OCI-LY1 (cell line): Measurements from ENCODE around the gene DUOX1.

Source experiments
- H2AFZ ChIP-seq: fragments of 200-600 bp; sonication (generic), shearing (Covaris generic); 2 replicates; pipeline ENCODE4 v1.6.0; 2014; ENCODE audit warnings: antibody characterized with exemption, mild to moderate bottlenecking, low read length
- H3F3A ChIP-seq: fragments of 200-600 bp; sonication (generic), shearing (Covaris generic); 2 replicates; pipeline ENCODE4 v1.6.0; 2014; ENCODE audit warnings: mild to moderate bottlenecking, antibody characterized with exemption, low read length, moderate library complexity; ENCODE audit not compliant: insufficient read depth
- H3K27ac ChIP-seq: fragments of 200-600 bp; sonication (generic); 2 replicates; pipeline ENCODE4 v1.5.1; 2014; ENCODE audit warnings: low read length, mixed run types, mild to moderate bottlenecking, low read depth; ENCODE audit not compliant: poor library complexity, severe bottlenecking
- H3K27me3 ChIP-seq: fragments of 200-600 bp; sonication (generic); 2 replicates; pipeline ENCODE4 v1.6.0; 2014; ENCODE audit warnings: antibody characterized with exemption, mild to moderate bottlenecking, low read length, moderate library complexity; ENCODE audit not compliant: insufficient read depth
- H3K36me3 ChIP-seq: fragments of 200-600 bp; sonication (generic); 2 replicates; pipeline ENCODE4 v1.6.1; 2014; ENCODE audit warnings: mild to moderate bottlenecking, antibody characterized with exemption, low read length, moderate library complexity, mixed read lengths; ENCODE audit not compliant: insufficient read depth
- H3K4me1 ChIP-seq: fragments of 200-600 bp; sonication (generic); 2 replicates; pipeline ENCODE4 v1.5.1; 2014; ENCODE audit warnings: mild to moderate bottlenecking, low read length, moderate library complexity; ENCODE audit not compliant: insufficient read depth, severe bottlenecking
- H3K4me2 ChIP-seq: fragments of 200-600 bp; sonication (generic), shearing (Covaris generic); 2 replicates; pipeline ENCODE4 v1.6.1; 2014; ENCODE audit warnings: low read length
- H3K4me3 ChIP-seq: fragments of 200-600 bp; sonication (generic); 2 replicates; pipeline ENCODE4 v1.5.1; 2014; ENCODE audit warnings: low read length, low read depth, mild to moderate bottlenecking, mixed read lengths; ENCODE audit not compliant: poor library complexity, severe bottlenecking
- H3K79me2 ChIP-seq: fragments of 200-600 bp; shearing (Covaris generic); 2 replicates; pipeline ENCODE4 v1.6.1; 2016; ENCODE audit warnings: mixed run types, low read length, mixed read lengths; ENCODE audit not compliant: insufficient read depth
- H3K9ac ChIP-seq: fragments of 200-600 bp; sonication (generic), shearing (Covaris generic); 2 replicates; pipeline ENCODE4 v1.6.1; 2014; ENCODE audit warnings: mild to moderate bottlenecking, low read length, mixed read lengths
- H3K9me2 ChIP-seq: fragments of 200-600 bp; sonication (generic), shearing (Covaris generic); 2 replicates; pipeline ENCODE4 v1.6.1; 2014; ENCODE audit warnings: low read depth, mild to moderate bottlenecking, low read length, mixed read lengths
- H3K9me3 ChIP-seq: fragments of 200-600 bp; shearing (Covaris generic); 2 replicates; pipeline ENCODE4 v1.6.1; 2014; ENCODE audit warnings: low read length, mixed read lengths
- H4K20me1 ChIP-seq: fragments of 200-600 bp; sonication (generic), shearing (Covaris generic); 2 replicates; pipeline ENCODE4 v1.6.0; 2016; ENCODE audit warnings: mild to moderate bottlenecking, low read length; ENCODE audit not compliant: insufficient read depth
- CTCF ChIP-seq: fragments of 200-600 bp; sonication (generic), shearing (Covaris generic); IDR thresholded peaks from 2 replicates; pipeline ENCODE4 v1.5.1; 2017; ENCODE audit warnings: mild to moderate bottlenecking, antibody characterized with exemption, low read length, moderate library complexity, mixed read lengths
- EZH2 ChIP-seq: fragments of 200-600 bp; sonication (generic), shearing (Covaris generic); IDR thresholded peaks from 2 replicates; pipeline ENCODE4 v1.8.0; 2017; ENCODE audit warnings: borderline replicate concordance, mixed run types, mild to moderate bottlenecking, antibody characterized with exemption, low read length, moderate library complexity, mixed read lengths

The DUOX1 gene

GRCh38 chr15:45167631-45168205 lies 37.9 kb downstream of the DUOX1 start:
- Histone ChIP-seq H3K79me2 (no peaks in the 10 kb centered on the region), H3K4me1 (peaks cover 5% of the 10 kb centered on the region), H3K27ac (no peak overlapping the region), H3K9ac (no peak overlapping the region), H3K9me3 (no peaks in the 10 kb centered on the region), H3K4me2 (peak overlapping the region; percentile 75; the same call in 1 of the 2 replicates), H3K9me2 (no peaks in the 10 kb centered on the region), H3K4me3 (peak overlapping the region; percentile 72), H3K36me3 (no peaks in the 10 kb centered on the region), H4K20me1 (no peaks in the 10 kb centered on the region), H3F3A (no peaks in the 10 kb centered on the region), H3K27me3 (no peaks in the 10 kb centered on the region), H2AFZ (no peak overlapping the region)
- TF ChIP-seq EZH2 (no peak), CTCF (no peak; the same call in 1 of the 2 replicates)

- peaks cover 5% of the 10 kb centered on the region for H3K4me1 ChIP-seq
- H3K9me3 ChIP-seq: no peaks in the 10 kb centered on the region
- no peaks in the 10 kb centered on the region for H3K36me3 ChIP-seq
- 0 out of 2 replicates have a peak, but pooled peaks cover 1% of the 10 kb centered on the region for H3K27me3 ChIP-seq
- H3K4me3 ChIP-seq: no peak overlapping the region
- H4K20me1 ChIP-seq: no peaks in the 10 kb centered on the region
- H3K9me2 ChIP-seq: no peaks in the 10 kb centered on the region
- H3K4me2 ChIP-seq: no peak overlapping the region
- H3K9ac ChIP-seq: no peak overlapping the region
- no peaks in the 10 kb centered on the region for H3K79me2 ChIP-seq
- no peak overlapping the region for H2AFZ ChIP-seq
- no peaks in the 10 kb centered on the region for H3F3A ChIP-seq
- no peak for TF ChIP-seq EZH2
- no peak for TF ChIP-seq CTCF
- no peak overlapping the region for H3K27ac ChIP-seq
Observed at GRCh38 chr15:45168286-45168685, 38.5 kb downstream of the DUOX1 start.

- no peak for TF ChIP-seq EZH2
- no peak for TF ChIP-seq CTCF
- Histone ChIP-seq H3K9me3 (no peaks in the 10 kb centered on the region), H4K20me1 (no peaks in the 10 kb centered on the region), H3K9ac (no peak overlapping the region), H3K4me3 (no peak overlapping the region), H3F3A (no peaks in the 10 kb centered on the region), H3K27me3 (0 out of 2 replicates have a peak, but pooled peaks cover 4% of the 10 kb centered on the region), H3K36me3 (no peaks in the 10 kb centered on the region), H3K4me1 (peaks cover 5% of the 10 kb centered on the region), H3K79me2 (no peaks in the 10 kb centered on the region), H3K4me2 (no peak overlapping the region), H2AFZ (no peak overlapping the region), H3K27ac (no peak overlapping the region), H3K9me2 (no peaks in the 10 kb centered on the region)
Observed at GRCh38 chr15:45168751-45169551, 39.2 kb downstream of the DUOX1 start.
